HCT116 (cell line): Measurements from ENCODE around the gene UBE2D2. TPM values are rescaled to one million over a fixed set of nuclear protein-coding genes. Genes with fewer than 3 reads are reported as not detected.

Experiments used
- ATAC-seq: fragments of 200-7000 bp; cut with Tn5 transposase; 2 replicates; pipeline ENCODE4 v1.9.1; 2020; ENCODE audit warnings: mild to moderate bottlenecking, moderate library complexity
- BruUV-seq: library from RNA; stranded (reverse); fragments of 400-500 nt; replicated peaks from 2 replicates; lab custom pipeline; 2021; lab: Mats Ljungman, UMichigan
- CTCF ChIA-PET: fragments of 300-600 bp; sonication (Branson Sonifier 250); formaldehyde crosslinking; loops from one replicate; lab custom pipeline; 2021; ENCODE audit warnings: antibody characterized with exemption; lab: Charles Lee
- POLR2A ChIA-PET: fragments of 300-600, 350-600 bp; sonication (Branson Sonifier 250); formaldehyde crosslinking; loops from one replicate; lab custom pipeline; 2021; ENCODE audit warnings: antibody characterized with exemption; lab: Charles Lee
- RAD21 ChIA-PET, 2 experiments: fragments of 300-600 bp; sonication (Branson Sonifier 250); formaldehyde crosslinking; loops; one replicate each; lab custom pipeline; 2023; ENCODE audit warnings: low total read pairs in 2 of 2; ENCODE audit not compliant: uncharacterized antibody in 2 of 2, unreplicated experiment in 2 of 2, low non-redundant PET in 1 of 2; lab: Charles Lee
- DNase-seq: peaks from one replicate; pipeline ENCODE4 v3.0.0-alpha.2; 2010; ENCODE audit warnings: low read depth, low spot score
- H2AFZ ChIP-seq: fragments of 200-600 bp; shearing (Covaris generic), sonication (generic); 2 replicates; pipeline ENCODE4 v1.6.1; 2017; ENCODE audit warnings: low read depth, mixed run types, mixed read lengths, antibody characterized with exemption, low read length; ENCODE audit not compliant: poor library complexity, severe bottlenecking
- H3K27ac ChIP-seq: 2 replicates; pipeline ENCODE4 v1.5.1; 2012; ENCODE audit warnings: low read depth, low read length
- H3K27me3 ChIP-seq: fragments of 200-600 bp; sonication (generic); 2 replicates; pipeline ENCODE4 v1.6.1; 2016; ENCODE audit warnings: mixed run types, low read length, mixed read lengths; ENCODE audit not compliant: insufficient read depth
- H3K36me3 ChIP-seq, 2 experiments: fragments of 200-500 bp in 1 of 2; fragments of 200-600 bp in 1 of 2; sonication (Bioruptor generic) in 1 of 2; sonication (generic) in 1 of 2; 2 replicates each; pipeline versions ENCODE4 v1.5.1 to v1.6.1; 2014 to 2016; ENCODE audit warnings: low read length in 2 of 2, inconsistent platforms in 1 of 2, mixed read lengths in 1 of 2, mixed run types in 1 of 2; ENCODE audit not compliant: insufficient read depth in 2 of 2, control insufficient read depth in 1 of 2
- H3K4me1 ChIP-seq, 2 experiments: fragments of 200-600 bp in 1 of 2; sonication (generic) in 1 of 2; 2 replicates each; pipeline versions ENCODE4 v1.5.1 to v1.6.1; 2012 to 2017; ENCODE audit warnings: low read length in 2 of 2, inconsistent platforms in 1 of 2, mild to moderate bottlenecking in 1 of 2, mixed read lengths in 1 of 2, mixed run types in 1 of 2, moderate library complexity in 1 of 2; ENCODE audit not compliant: insufficient read depth in 2 of 2, control insufficient read depth in 1 of 2
- H3K4me2 ChIP-seq: fragments of 200-600 bp; sonication (generic); 2 replicates; pipeline ENCODE4 v1.6.1; 2017; ENCODE audit warnings: mixed run types, low read length, mixed read lengths
- H3K4me3 ChIP-seq, 2 experiments: fragments of 200-600 bp in 1 of 2; sonication (generic) in 1 of 2; replicated peaks in 1 of 2; 2 replicates each; pipeline ENCODE4 v1.5.1; 2011 to 2016; ENCODE audit warnings: low read length in 2 of 2, control low read depth in 1 of 2, low read depth in 1 of 2, mild to moderate bottlenecking in 1 of 2, mixed read lengths in 1 of 2, mixed run types in 1 of 2
- H3K79me2 ChIP-seq: fragments of 200-600 bp; sonication (generic); 2 replicates; pipeline ENCODE4 v1.6.1; 2017; ENCODE audit warnings: mild to moderate bottlenecking, mixed run types, low read length, moderate library complexity, mixed read lengths; ENCODE audit not compliant: insufficient read depth
- H3K9ac ChIP-seq: fragments of 200-600 bp; sonication (generic); 2 replicates; pipeline ENCODE4 v1.6.1; 2016; ENCODE audit warnings: low read length, mixed read lengths
- H3K9me2 ChIP-seq: fragments of 200-600 bp; sonication (generic), shearing (Covaris generic); 2 replicates; pipeline ENCODE4 v1.6.1; 2017; ENCODE audit warnings: mixed run types, mild to moderate bottlenecking, moderate library complexity; ENCODE audit not compliant: insufficient read depth
- H3K9me3 ChIP-seq, 2 experiments: fragments of 200-500 bp in 1 of 2; fragments of 200-600 bp in 1 of 2; sonication (Bioruptor generic) in 1 of 2; sonication (generic) in 1 of 2; 2 replicates each; pipeline ENCODE4 v1.6.1; 2014 to 2017; ENCODE audit warnings: low read length in 2 of 2, mixed read lengths in 2 of 2, inconsistent platforms in 1 of 2, low read depth in 1 of 2, mild to moderate bottlenecking in 1 of 2, mixed run types in 1 of 2, moderate library complexity in 1 of 2; ENCODE audit not compliant: control insufficient read depth in 1 of 2, insufficient read depth in 1 of 2
- H4K20me1 ChIP-seq: fragments of 200-600 bp; sonication (generic), shearing (Covaris generic); 2 replicates; pipeline ENCODE4 v1.6.1; 2017; ENCODE audit warnings: mixed run types, mild to moderate bottlenecking, moderate library complexity; ENCODE audit not compliant: insufficient read depth
- ATF3 ChIP-seq: IDR thresholded peaks from 2 replicates; pipeline ENCODE4 v1.6.1; 2012
- CBX3 ChIP-seq: IDR thresholded peaks from 2 replicates; pipeline ENCODE4 v1.6.1; 2012; ENCODE audit warnings: low read depth
- EGR1 ChIP-seq: IDR thresholded peaks from 2 replicates; pipeline ENCODE4 v1.6.1; 2012; ENCODE audit warnings: low read depth
- EZH2phosphoT487 ChIP-seq: fragments of 200-600 bp; IDR thresholded peaks from 2 replicates; pipeline ENCODE4 v1.6.1; 2018; ENCODE audit warnings: antibody characterized with exemption, borderline replicate concordance
- FOSL1 ChIP-seq: IDR thresholded peaks from 2 replicates; pipeline ENCODE4 v1.6.1; 2012; ENCODE audit warnings: low read depth
- MAX ChIP-seq: IDR thresholded peaks from 2 replicates; pipeline ENCODE4 v1.6.1; 2012
- YY1 ChIP-seq: IDR thresholded peaks from 2 replicates; pipeline ENCODE4 v1.6.1; 2011; ENCODE audit warnings: low read length, low read depth, moderate library complexity, mild to moderate bottlenecking; ENCODE audit not compliant: insufficient replicate concordance; ENCODE audit errors: extremely low read depth
- ZBTB33 ChIP-seq: IDR thresholded peaks from 2 replicates; pipeline ENCODE4 v1.6.1; 2011; ENCODE audit warnings: mild to moderate bottlenecking, low read length, moderate library complexity; ENCODE audit not compliant: insufficient replicate concordance; ENCODE audit errors: extremely low read depth
- ZNF274 ChIP-seq: fragments of 200-500 bp; sonication (Bioruptor generic); IDR thresholded peaks from 2 replicates; pipeline ENCODE4 v1.6.1; 2014; ENCODE audit warnings: mild to moderate bottlenecking, low read depth, low read length, inconsistent platforms
- intact Hi-C: fragments of 100-400 bp; cut with micrococcal nuclease; formaldehyde crosslinking; loops from 2 replicates; pipeline ENCODE4 v1.10.0; 2022
- total RNA-seq: library from RNA; stranded (reverse); gene quantifications from one replicate; pipeline ENCODE4 v1.2.1, GENCODE V29; 2021; ENCODE audit not compliant: unreplicated experiment

Gene UBE2D2
- total RNA-seq, 1 experiment from 2014 or later = 140 TPM

GRCh38 chr5:139523635-139524445 is 37.3 kb upstream of the UBE2D2 start:
- CTCF ChIA-PET = no interaction called here
- H3K9me2 ChIP-seq = no peaks in the 10 kb centered on the region
- H3K27ac ChIP-seq = no peak overlapping the region
- POLR2A ChIA-PET = no interaction called here
- BruUV-seq = no TSS peak
- ATAC-seq = no peak
- TF ChIP-seq EZH2phosphoT487 (no peak), ATF3 (no peak), MAX (no peak), FOSL1 (no peak), CBX3 (no peak), YY1 (no peak), EGR1 (no peak), ZBTB33 (no peak), ZNF274 (no peak)
- TF ChIP-seq, all 23 proteins: peak for 0
- no peak for DNase-seq
- Histone ChIP-seq H3K4me2 (no peak overlapping the region), H4K20me1 (no peaks in the 10 kb centered on the region), H3K79me2 (no peaks in the 10 kb centered on the region), H3K27me3 (no peaks in the 10 kb centered on the region), H3K9me3 (no peaks in the 10 kb centered on the region), H3K4me1 (peaks cover 0 to under 1% of the 10 kb centered on the region in 2 experiments; a peak in 1 of 4 replicates), H3K36me3 (no peaks in the 10 kb centered on the region), H2AFZ (no peak overlapping the region), H3K4me3 (no peak overlapping the region), H3K9ac (no peak overlapping the region)
- RAD21 ChIA-PET = no interaction called here
- intact Hi-C loops = no loop called here
